DOHH2 (cell line): ENCODE measurements around the gene PKD1.

Source experiments
- H3F3A ChIP-seq: fragments of 200-600 bp; sonication (generic), shearing (Covaris generic); 2 replicates; pipeline ENCODE4 v1.6.0; 2016; ENCODE audit warnings: antibody characterized with exemption, mild to moderate bottlenecking; ENCODE audit not compliant: control insufficient read depth, insufficient read depth
- H3K27ac ChIP-seq: fragments of 200-600 bp; sonication (generic); 2 replicates; pipeline ENCODE4 v1.5.1; 2014; ENCODE audit warnings: low read depth, mild to moderate bottlenecking, low read length, moderate library complexity
- H3K27me3 ChIP-seq: fragments of 200-600 bp; sonication (generic); 2 replicates; pipeline ENCODE4 v1.6.1; 2014; ENCODE audit warnings: mild to moderate bottlenecking, low read length, mixed read lengths; ENCODE audit not compliant: control insufficient read depth
- H3K36me3 ChIP-seq: fragments of 200-600 bp; sonication (generic); 2 replicates; pipeline ENCODE4 v1.6.1; 2014; ENCODE audit warnings: mild to moderate bottlenecking, low read length, moderate library complexity, mixed read lengths; ENCODE audit not compliant: control insufficient read depth
- H3K4me1 ChIP-seq: fragments of 200-600 bp; sonication (generic); 2 replicates; pipeline ENCODE4 v1.6.1; 2014; ENCODE audit warnings: mild to moderate bottlenecking, low read length, mixed read lengths; ENCODE audit not compliant: control insufficient read depth
- H3K4me2 ChIP-seq: fragments of 200-600 bp; sonication (generic); 2 replicates; pipeline ENCODE4 v1.6.0; 2014; ENCODE audit warnings: mild to moderate bottlenecking, low read length, moderate library complexity
- H3K4me3 ChIP-seq: fragments of 200-600 bp; sonication (generic); 2 replicates; pipeline ENCODE4 v1.5.1; 2014; ENCODE audit warnings: mild to moderate bottlenecking, low read length, mixed read lengths
- H3K79me2 ChIP-seq: fragments of 200-600 bp; sonication (generic); 2 replicates; pipeline ENCODE4 v1.6.1; 2014; ENCODE audit warnings: mild to moderate bottlenecking, low read length, mixed read lengths; ENCODE audit not compliant: control insufficient read depth
- H3K9me2 ChIP-seq: fragments of 200-600 bp; sonication (generic); replicated peaks from 2 replicates; pipeline ENCODE4 v1.6.1; 2014; ENCODE audit warnings: mild to moderate bottlenecking, low read length, mixed read lengths; ENCODE audit not compliant: control insufficient read depth
- H3K9me3 ChIP-seq: fragments of 200-600 bp; sonication (generic); 2 replicates; pipeline ENCODE4 v1.6.1; 2014; ENCODE audit warnings: antibody characterized with exemption, low read length, mixed read lengths; ENCODE audit not compliant: control insufficient read depth, insufficient read depth
- H4K20me1 ChIP-seq: fragments of 200-600 bp; sonication (generic); 2 replicates; pipeline ENCODE4 v1.6.0; 2014; ENCODE audit warnings: low read depth, mild to moderate bottlenecking, antibody characterized with exemption, low read length, moderate library complexity; ENCODE audit not compliant: control insufficient read depth, insufficient read depth
- EZH2phosphoT487 ChIP-seq: fragments of 200-600 bp; sonication (generic); IDR thresholded peaks from 2 replicates; pipeline ENCODE4 v1.6.1; 2017; ENCODE audit warnings: borderline replicate concordance, mild to moderate bottlenecking, antibody characterized with exemption, low read length, moderate library complexity, mixed read lengths
- TF ChIP-seq, protein P1 (sequence below): fragments of 200-600 bp; sonication (generic); IDR thresholded peaks from one replicate; pipeline ENCODE4 v1.5.1; 2014; ENCODE audit warnings: antibody characterized with exemption, mild to moderate bottlenecking, low read depth, low read length; ENCODE audit not compliant: poor library complexity, severe bottlenecking

PKD1 gene

GRCh38 chr16:2075631-2076030, 60.1 kb downstream of the PKD1 start:
- Histone ChIP-seq H3K79me2 (no peaks in the 10 kb centered on the region), H3K4me1 (no peaks in the 10 kb centered on the region), H4K20me1 (no peaks in the 10 kb centered on the region), H3K27ac (no peak overlapping the region), H3K27me3 (no peaks in the 10 kb centered on the region), H3K4me2 (no peak overlapping the region), H3K4me3 (no peak overlapping the region), H3K9me3 (no peaks in the 10 kb centered on the region), H3K9me2 (no peaks in the 10 kb centered on the region), H3K36me3 (no peaks in the 10 kb centered on the region; the same call in 1 of the 2 replicates), H3F3A (no peaks in the 10 kb centered on the region)
- no peak for TF ChIP-seq EZH2phosphoT487
- TF ChIP-seq, protein P1, sequence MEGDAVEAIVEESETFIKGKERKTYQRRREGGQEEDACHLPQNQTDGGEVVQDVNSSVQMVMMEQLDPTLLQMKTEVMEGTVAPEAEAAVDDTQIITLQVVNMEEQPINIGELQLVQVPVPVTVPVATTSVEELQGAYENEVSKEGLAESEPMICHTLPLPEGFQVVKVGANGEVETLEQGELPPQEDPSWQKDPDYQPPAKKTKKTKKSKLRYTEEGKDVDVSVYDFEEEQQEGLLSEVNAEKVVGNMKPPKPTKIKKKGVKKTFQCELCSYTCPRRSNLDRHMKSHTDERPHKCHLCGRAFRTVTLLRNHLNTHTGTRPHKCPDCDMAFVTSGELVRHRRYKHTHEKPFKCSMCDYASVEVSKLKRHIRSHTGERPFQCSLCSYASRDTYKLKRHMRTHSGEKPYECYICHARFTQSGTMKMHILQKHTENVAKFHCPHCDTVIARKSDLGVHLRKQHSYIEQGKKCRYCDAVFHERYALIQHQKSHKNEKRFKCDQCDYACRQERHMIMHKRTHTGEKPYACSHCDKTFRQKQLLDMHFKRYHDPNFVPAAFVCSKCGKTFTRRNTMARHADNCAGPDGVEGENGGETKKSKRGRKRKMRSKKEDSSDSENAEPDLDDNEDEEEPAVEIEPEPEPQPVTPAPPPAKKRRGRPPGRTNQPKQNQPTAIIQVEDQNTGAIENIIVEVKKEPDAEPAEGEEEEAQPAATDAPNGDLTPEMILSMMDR = no peak

GRCh38 chr16:2074071-2074470, 61.6 kb downstream of the PKD1 start:
- H3K36me3 ChIP-seq = no peaks in the 10 kb centered on the region; the same call in 1 of the 2 replicates
- no peaks in the 10 kb centered on the region for H4K20me1 ChIP-seq
- TF ChIP-seq, protein P1 = no peak
- no peak for TF ChIP-seq EZH2phosphoT487
- H3K27ac ChIP-seq = no peak overlapping the region
- H3K4me3 ChIP-seq = no peak overlapping the region
- H3F3A ChIP-seq = no peaks in the 10 kb centered on the region
- no peaks in the 10 kb centered on the region for H3K27me3 ChIP-seq
- H3K4me1 ChIP-seq = no peaks in the 10 kb centered on the region
- H3K9me3 ChIP-seq = no peaks in the 10 kb centered on the region
- H3K4me2 ChIP-seq = no peak overlapping the region
- no peaks in the 10 kb centered on the region for H3K9me2 ChIP-seq
- no peaks in the 10 kb centered on the region for H3K79me2 ChIP-seq

DNA sequence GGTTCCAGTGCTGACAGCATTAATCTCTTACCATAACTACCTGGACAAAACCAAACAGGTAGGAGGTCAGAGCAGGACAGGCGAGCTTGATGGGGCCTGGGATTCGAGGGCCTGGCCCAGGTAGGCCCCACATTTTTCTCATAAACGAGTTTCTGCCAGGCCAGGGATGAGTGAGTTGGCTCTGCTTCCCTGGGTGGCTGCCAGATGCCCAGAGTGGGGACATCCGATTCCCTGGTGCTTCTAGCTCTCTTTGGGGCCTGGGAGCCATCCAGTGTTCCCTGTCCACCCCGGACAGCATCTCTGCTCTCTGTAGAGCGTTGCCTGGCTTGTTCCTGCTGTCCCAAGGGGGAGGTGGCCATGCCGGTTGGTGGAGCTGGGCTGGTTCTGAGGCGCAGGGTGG, 62.8 kb downstream of the PKD1 start:
- Histone ChIP-seq H3K27ac (no peak overlapping the region), H3K27me3 (no peaks in the 10 kb centered on the region), H3K4me3 (no peak overlapping the region), H3K36me3 (no peaks in the 10 kb centered on the region; the same call in 1 of the 2 replicates), H3K9me3 (no peaks in the 10 kb centered on the region), H3F3A (no peaks in the 10 kb centered on the region), H3K4me2 (no peak overlapping the region), H3K4me1 (no peaks in the 10 kb centered on the region), H4K20me1 (no peaks in the 10 kb centered on the region), H3K79me2 (no peaks in the 10 kb centered on the region), H3K9me2 (no peaks in the 10 kb centered on the region)
- TF ChIP-seq, protein P1 = no peak
- no peak for TF ChIP-seq EZH2phosphoT487
